ENCODE data around the gene ATG9A.
A peak's percentile ranks its signal among the peaks of the same experiment; 100 is the strongest.

ATG9A gene

GRCh38 chr2:219223831-219224610 lies 5.4 kb downstream of the ATG9A start:
- DNase-seq (ENCODE audit: low read depth in 3 of 3) = no peak

- no peak for DNase-seq (ENCODE audit: low read depth in 3 of 3)
Measured at GRCh38 chr2:219221957-219222518, 7.4 kb downstream of the ATG9A start.

- DNase-seq (ENCODE audit: low read depth in 3 of 3) = no peak
Measured at GRCh38 chr2:219220652-219221402, 8.6 kb downstream of the ATG9A start.

GRCh38 chr2:219219784-219220532 lies 9.5 kb downstream of the ATG9A start:
- DNase-seq (ENCODE audit: low read depth in 3 of 3) = no peak

GRCh38 chr2:219218732-219219701 lies 10.4 kb downstream of the ATG9A start, which contains the start of gene ABCB6:
Gene ABCB6, minus strand, starts transcription at chr2:219218958. Its CDS starts 285 bp downstream, at chr2:219218673.
- peak; percentile 83 to 92 (median 84) for DNase-seq (ENCODE audit: low read depth in 3 of 3)

- DNase-seq (ENCODE audit: low read depth in 3 of 3) = no peak
Measured at GRCh38 chr2:219218217-219218731, 11.2 kb downstream of the ATG9A start.

GRCh38 chr2:219216535-219216915 lies 12.9 kb downstream of the ATG9A start:
- DNase-seq (ENCODE audit: low read depth in 3 of 3) = no peak

GRCh38 chr2:219215871-219216534 lies 13.4 kb downstream of the ATG9A start:
- no peak for DNase-seq (ENCODE audit: low read depth in 3 of 3)

GRCh38 chr2:219214786-219215185 lies 14.7 kb downstream of the ATG9A start:
- no peak for DNase-seq (ENCODE audit: low read depth in 3 of 3)

- no peak for DNase-seq (ENCODE audit: low read depth in 3 of 3)
Measured at GRCh38 chr2:219214141-219214540, 15.3 kb downstream of the ATG9A start.

GRCh38 chr2:219213486-219214071 lies 15.9 kb downstream of the ATG9A start:
- DNase-seq (ENCODE audit: low read depth in 3 of 3) = no peak

- no peak for DNase-seq (ENCODE audit: low read depth in 3 of 3)
Measured at GRCh38 chr2:219213026-219213415, 16.4 kb downstream of the ATG9A start.

- DNase-seq (ENCODE audit: low read depth in 3 of 3) = no peak
Measured at GRCh38 chr2:219210886-219211362, 18.5 kb downstream of the ATG9A start.

- DNase-seq (ENCODE audit: low read depth in 3 of 3) = no peak
Measured at GRCh38 chr2:219210196-219210885, 19.1 kb downstream of the ATG9A start.

- DNase-seq (ENCODE audit: low read depth in 3 of 3) = no peak
Measured at GRCh38 chr2:219209236-219210195, 19.9 kb downstream of the ATG9A start.

GRCh38 chr2:219207884-219208740 lies 21.3 kb downstream of the ATG9A start:
- DNase-seq (ENCODE audit: low read depth in 3 of 3) = no peak
